K562 (cell line): ENCODE measurements around the gene TPGS1. TPM values are rescaled to one million over a fixed set of nuclear protein-coding genes. Genes with fewer than 3 reads are reported as not detected.
A peak's percentile ranks its signal among the peaks of the same experiment; 100 is the strongest.

Source experiments
- ATAC-seq: fragments of 200-7000 bp; cut with Tn5 transposase; 3 replicates; pipeline ENCODE4 v1.9.1; 2020; ENCODE audit warnings: moderate library complexity
- BruUV-seq: library from RNA; stranded (reverse); fragments of 400-500 nt; replicated peaks from 2 replicates; lab custom pipeline; 2021; lab: Mats Ljungman, UMichigan
- CTCF ChIA-PET: fragments of 300-600 bp; formaldehyde crosslinking; extraction: SDS; loops from one replicate; lab custom pipeline; 2021; ENCODE audit warnings: low intra/inter-chr PET ratio; lab: Yijun Ruan, JAX
- POLR2A ChIA-PET: fragments of 300-600, 350-650 bp; sonication (Branson Sonifier 250); formaldehyde crosslinking; extraction: SDS; loops from one replicate; lab custom pipeline; 2021; ENCODE audit warnings: antibody characterized with exemption, inconsistent platforms; lab: Yijun Ruan, JAX
- DNase-seq, 4 experiments: peaks; one replicate each; pipeline versions ENCODE4 v3.0.0 to v3.0.0-alpha.2; 2011 to 2018; ENCODE audit warnings: low spot score in 3 of 4, mixed read lengths in 3 of 4; ENCODE audit errors: extremely low read depth in 1 of 4
- FAIRE-seq: peaks from 2 replicates; lab custom pipeline; 2011; peaks lifted over from hg19 to GRCh38; lab: Jason Lieb, UNC
- H2AFZ ChIP-seq: 2 replicates; pipeline ENCODE4 v1.6.0; 2011; ENCODE audit warnings: low read depth, low read length, control low read depth, inconsistent platforms
- H3K27ac ChIP-seq: fragments of 200-600 bp; 3 replicates; pipeline ENCODE4 v1.8.0; 2011; ENCODE audit warnings: low read depth, mild to moderate bottlenecking, control low read depth, inconsistent platforms, low read length, moderate library complexity, mixed read lengths; ENCODE audit errors: extremely low read depth
- H3K27me3 ChIP-seq, 2 experiments: fragments of 300-600 bp in 1 of 2; 2 replicates in 1 of 2; 3 replicates in 1 of 2; pipeline versions ENCODE4 v1.6.0 to v1.8.0; 2011; ENCODE audit warnings: inconsistent platforms in 2 of 2, low read length in 2 of 2, mild to moderate bottlenecking in 1 of 2, mixed read lengths in 1 of 2, moderate library complexity in 1 of 2; ENCODE audit not compliant: control insufficient read depth in 2 of 2, insufficient read depth in 2 of 2
- H3K36me3 ChIP-seq: fragments of 300-600 bp; 3 replicates; pipeline ENCODE4 v1.8.0; 2011; ENCODE audit warnings: mild to moderate bottlenecking, low read length, inconsistent platforms; ENCODE audit not compliant: control insufficient read depth, insufficient read depth
- H3K4me1 ChIP-seq, 2 experiments: fragments of 200-600 bp in 1 of 2; replicated peaks in 1 of 2; 2 replicates in 1 of 2; 3 replicates in 1 of 2; pipeline versions ENCODE4 v1.5.1 to v1.8.0; 2011; ENCODE audit warnings: inconsistent platforms in 2 of 2, low read length in 2 of 2, mild to moderate bottlenecking in 1 of 2, mixed read lengths in 1 of 2, moderate library complexity in 1 of 2; ENCODE audit not compliant: control insufficient read depth in 2 of 2, insufficient read depth in 2 of 2
- H3K4me2 ChIP-seq: 2 replicates; pipeline ENCODE4 v1.6.1; 2011; ENCODE audit warnings: low read length, control low read depth, inconsistent platforms, mixed read lengths; ENCODE audit not compliant: insufficient read depth
- H3K4me3 ChIP-seq: fragments of 200-600 bp; sonication (generic), shearing (Covaris generic); 2 replicates; pipeline ENCODE4 v1.5.1; 2016; ENCODE audit warnings: control low read depth, inconsistent platforms
- H3K79me2 ChIP-seq: fragments of 200-600 bp; 3 replicates; pipeline ENCODE4 v1.8.0; 2011; ENCODE audit warnings: low read length, inconsistent platforms; ENCODE audit not compliant: control insufficient read depth, insufficient read depth
- H3K9ac ChIP-seq, 2 experiments: 2 replicates each; pipeline versions ENCODE4 v1.6.0 to v1.6.1; 2011; ENCODE audit warnings: low read depth in 2 of 2, low read length in 2 of 2, control low read depth in 1 of 2, inconsistent platforms in 1 of 2, mild to moderate bottlenecking in 1 of 2, mixed read lengths in 1 of 2; ENCODE audit not compliant: insufficient read depth in 1 of 2
- H3K9me1 ChIP-seq: one replicate; pipeline ENCODE4 v1.6.0; 2011; ENCODE audit warnings: inconsistent platforms, mild to moderate bottlenecking, low read length, moderate library complexity; ENCODE audit not compliant: control insufficient read depth, insufficient read depth
- H3K9me3 ChIP-seq: replicated peaks from 2 replicates; pipeline ENCODE4 v1.5.1; 2011; ENCODE audit warnings: low read depth, low read length, inconsistent platforms; ENCODE audit not compliant: control insufficient read depth, insufficient read depth
- H4K20me1 ChIP-seq: replicated peaks from 2 replicates; pipeline ENCODE4 v1.6.1; 2011; ENCODE audit warnings: low read length, inconsistent platforms, mixed read lengths; ENCODE audit not compliant: control insufficient read depth, insufficient read depth
- MYC ChIP-seq, 2 experiments: fragments of 250-450 bp in 1 of 2; sonication (Bioruptor Pico) in 1 of 2; IDR thresholded peaks; 2 replicates each; pipeline versions ENCODE4 v1.5.1 to v1.6.1; 2012 to 2021; ENCODE audit warnings: low read depth in 2 of 2, borderline replicate concordance in 1 of 2, improper control_type of control experiment in 1 of 2, low read length in 1 of 2, mild to moderate bottlenecking in 1 of 2, moderate library complexity in 1 of 2
- NFE2L1 ChIP-seq: fragments of 450-650 bp; IDR thresholded peaks from 2 replicates; pipeline ENCODE4 v1.6.1; 2016; ENCODE audit warnings: missing genetic modification characterization, low read depth, mild to moderate bottlenecking, missing compliant biosample characterization, moderate library complexity, borderline replicate concordance
- SMARCA4 ChIP-seq: fragments of 450-650 bp; IDR thresholded peaks from 2 replicates; pipeline ENCODE4 v1.6.1; 2016
- SRSF3 ChIP-seq: fragments of 200-400 bp; formaldehyde crosslinking; IDR thresholded peaks from 2 replicates; pipeline ENCODE4 v1.6.1; 2016; ENCODE audit warnings: mild to moderate bottlenecking, low read length, moderate library complexity; ENCODE audit not compliant: insufficient read depth
- WGBS: fragments of 100-300 bp; shearing (Covaris generic); methylation state at CpG from one replicate; pipeline ENCODE4 v1.1.6; 2016; ENCODE audit warnings: low coverage, mixed read lengths; ENCODE audit not compliant: insufficient coverage; ENCODE audit errors: missing lambda C conversion rate; 5-methylcytosine and 5-hydroxymethylcytosine counted together
- in situ Hi-C: fragments of 300-500 bp; cut with MboI; formaldehyde crosslinking; loops from 4 replicates; pipeline ENCODE4 v1.15.0; 2018; ENCODE audit warnings: inconsistent platforms, mixed read lengths
- intact Hi-C: fragments of 100-400 bp; cut with micrococcal nuclease; formaldehyde crosslinking; loops from 2 replicates; pipeline ENCODE4 v1.14.2; 2022
- polyA plus RNA-seq, 8 experiments: library from polyadenylated mRNA; depleted of rRNA in 4 of 8; stranded (reverse) in 5 of 8; unstranded in 3 of 8; fragments of >200 nt; fragmentation: Nextera tagmentation in 2 of 8; fragmentation: Illumina TruSeq in 1 of 8; extraction: Ambion mirVana in 2 of 8; extraction: Trizol in 1 of 8; gene quantifications; 2 replicates each; pipeline versions ENCODE4 v1.2.1 to v1.2.3, GENCODE V29; 2011 to 2014; ENCODE audit warnings: inconsistent platforms in 1 of 8, missing spikeins in 1 of 8
- total RNA-seq, 7 experiments: library from RNA; depleted of rRNA in 6 of 7; stranded (reverse); fragments of >200 nt in 6 of 7; fragmentation: Illumina TruSeq in 2 of 7; extraction: Trizol in 2 of 7; gene quantifications; 2 replicates each; pipeline versions ENCODE4 v1.2.1 to v1.2.3, GENCODE V29; 2011 to 2021; ENCODE audit warnings: low replicate concordance in 1 of 7
- TF ChIP-seq, protein P1 (sequence below): fragments of 250-450 bp; sonication (Bioruptor Pico); IDR thresholded peaks from 2 replicates; pipeline ENCODE4 v1.6.1; 2021; ENCODE audit warnings: mild to moderate bottlenecking
- TF ChIP-seq, protein P2 (sequence below): sonication (generic); formaldehyde crosslinking; IDR thresholded peaks from 2 replicates; pipeline ENCODE4 v1.8.1; 2023; ENCODE audit warnings: mild to moderate bottlenecking, missing genetic modification reagents

Gene TPGS1
- total and polyA plus RNA-seq, 9 of the 15 experiments (the other 6 are each of a cell fraction or from before 2014, with no cell fraction given) = 0.30 to 31.6 (median 1.2) TPM; not detected in 2

DNA sequence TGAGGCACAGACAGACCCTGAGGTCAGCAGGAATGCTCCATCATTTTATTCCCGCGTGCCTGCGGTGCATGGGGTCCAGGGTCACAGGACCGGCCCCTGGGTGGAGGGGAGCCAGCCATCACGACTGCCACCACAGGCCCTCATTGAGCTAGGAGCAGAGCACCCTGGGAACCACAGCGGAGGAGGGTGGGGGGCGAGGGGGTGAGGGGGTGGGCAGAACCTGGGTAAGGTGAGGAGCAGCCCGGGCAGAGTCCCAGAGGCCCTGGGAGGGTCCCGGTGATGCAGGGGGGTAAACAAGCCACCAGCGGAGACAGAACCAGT is 12.3 kb upstream of the TPGS1 start:
- Histone ChIP-seq H3K79me2 (no peaks in the 10 kb centered on the region), H3K9me3 (no peaks in the 10 kb centered on the region), H3K4me3 (no peak overlapping the region), H3K4me2 (no peak overlapping the region), H3K36me3 (no peaks in the 10 kb centered on the region), H3K27me3 (no peaks in the 10 kb centered on the region), H4K20me1 (no peaks in the 10 kb centered on the region), H3K9me1 (no peaks in the 10 kb centered on the region), H2AFZ (no peak overlapping the region), H3K27ac (no peak overlapping the region), H3K4me1 (peaks cover 0 to 60% of the 10 kb centered on the region in 2 experiments; a peak in 3 of 5 replicates), H3K9ac (no peak overlapping the region)
- ATAC-seq (no peak), DNase-seq (no peak), FAIRE-seq (no peak)
- ChIA-PET CTCF (no interaction called here), POLR2A (interaction anchor here (0.5 to 1.8 kb wide), 4 partner anchors 11 to 205 kb away, joined by 3 to 6 read pairs (median 4); no protein-coding TSS in a partner anchor)
- BruUV-seq = no TSS peak
- TF ChIP-seq SRSF3 (no peak), SMARCA4 (no peak), MYC (IDR thresholded peaks at IDR 0.05; ENCODE audit: low read depth, low read length) (no peak), MYC (CRISPR knock-in tag; IDR thresholded peaks at IDR 0.05; ENCODE audit: borderline replicate concordance, low read depth) (no peak), NFE2L1 (tag) (no peak)
- TF ChIP-seq, protein P1, sequence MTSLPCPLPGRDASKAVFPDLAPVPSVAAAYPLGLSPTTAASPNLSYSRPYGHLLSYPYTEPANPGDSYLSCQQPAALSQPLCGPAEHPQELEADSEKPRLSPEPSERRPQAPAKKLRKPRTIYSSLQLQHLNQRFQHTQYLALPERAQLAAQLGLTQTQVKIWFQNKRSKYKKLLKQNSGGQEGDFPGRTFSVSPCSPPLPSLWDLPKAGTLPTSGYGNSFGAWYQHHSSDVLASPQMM (CRISPR knock-in tag) = no peak
- TF ChIP-seq, protein P2, sequence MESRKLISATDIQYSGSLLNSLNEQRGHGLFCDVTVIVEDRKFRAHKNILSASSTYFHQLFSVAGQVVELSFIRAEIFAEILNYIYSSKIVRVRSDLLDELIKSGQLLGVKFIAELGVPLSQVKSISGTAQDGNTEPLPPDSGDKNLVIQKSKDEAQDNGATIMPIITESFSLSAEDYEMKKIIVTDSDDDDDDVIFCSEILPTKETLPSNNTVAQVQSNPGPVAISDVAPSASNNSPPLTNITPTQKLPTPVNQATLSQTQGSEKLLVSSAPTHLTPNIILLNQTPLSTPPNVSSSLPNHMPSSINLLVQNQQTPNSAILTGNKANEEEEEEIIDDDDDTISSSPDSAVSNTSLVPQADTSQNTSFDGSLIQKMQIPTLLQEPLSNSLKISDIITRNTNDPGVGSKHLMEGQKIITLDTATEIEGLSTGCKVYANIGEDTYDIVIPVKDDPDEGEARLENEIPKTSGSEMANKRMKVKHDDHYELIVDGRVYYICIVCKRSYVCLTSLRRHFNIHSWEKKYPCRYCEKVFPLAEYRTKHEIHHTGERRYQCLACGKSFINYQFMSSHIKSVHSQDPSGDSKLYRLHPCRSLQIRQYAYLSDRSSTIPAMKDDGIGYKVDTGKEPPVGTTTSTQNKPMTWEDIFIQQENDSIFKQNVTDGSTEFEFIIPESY (CRISPR knock-in tag) = peak; percentile 7; the same call in 1 of the 2 replicates
- in situ Hi-C loops = no loop called here
- 40% methylated on average over 9 of the region's 10 CpGs for WGBS
- intact Hi-C loops = no loop called here
